H9 (cell line): ENCODE data around the gene SLC14A1. TPM values are rescaled to one million over a fixed set of nuclear protein-coding genes. Genes with fewer than 3 reads are reported as not detected.

Experiments used
- DNase-seq: peaks from one replicate; pipeline ENCODE4 v3.0.0-alpha.2; 2017
- H2AFZ ChIP-seq: one replicate; pipeline ENCODE4 v1.6.1; 2013; ENCODE audit warnings: mild to moderate bottlenecking, low read length, control low read depth, moderate library complexity
- H2AK5ac ChIP-seq: 2 replicates; pipeline ENCODE4 v1.6.1; 2013; ENCODE audit warnings: low read length, control low read depth, mixed read lengths; ENCODE audit not compliant: insufficient read length
- H2BK120ac ChIP-seq: one replicate; pipeline ENCODE4 v1.6.1; 2013; ENCODE audit warnings: low read depth, mild to moderate bottlenecking, low read length, control low read depth, inconsistent platforms; ENCODE audit not compliant: poor library complexity, severe bottlenecking
- H2BK12ac ChIP-seq: 2 replicates; pipeline ENCODE4 v1.6.1; 2013; ENCODE audit warnings: low read length, control low read depth, mixed read lengths, low read depth; ENCODE audit not compliant: insufficient read length
- H2BK15ac ChIP-seq: 2 replicates; pipeline ENCODE4 v1.6.1; 2013; ENCODE audit warnings: low read depth, low read length, control low read depth
- H2BK20ac ChIP-seq: one replicate; pipeline ENCODE4 v1.6.1; 2013; ENCODE audit warnings: low read depth, mild to moderate bottlenecking, low read length, control low read depth, inconsistent platforms; ENCODE audit not compliant: poor library complexity, severe bottlenecking
- H2BK5ac ChIP-seq: 2 replicates; pipeline ENCODE4 v1.6.1; 2013; ENCODE audit warnings: low read length, control low read depth, mixed read lengths; ENCODE audit not compliant: insufficient read length
- H3K14ac ChIP-seq: 2 replicates; pipeline ENCODE4 v1.6.1; 2013; ENCODE audit warnings: low read length, control low read depth; ENCODE audit not compliant: insufficient read depth
- H3K18ac ChIP-seq: 2 replicates; pipeline ENCODE4 v1.6.1; 2013; ENCODE audit warnings: low read depth, mild to moderate bottlenecking, mixed read lengths, low read length, control low read depth; ENCODE audit not compliant: insufficient read length
- H3K23ac ChIP-seq: 2 replicates; pipeline ENCODE4 v1.6.1; 2013; ENCODE audit warnings: low read length, control low read depth, mixed read lengths, low read depth; ENCODE audit not compliant: insufficient read length
- H3K23me2 ChIP-seq: 2 replicates; pipeline ENCODE4 v1.6.1; 2013; ENCODE audit warnings: low read depth, mild to moderate bottlenecking, mixed read lengths, low read length, control low read depth; ENCODE audit not compliant: insufficient read length, poor library complexity, severe bottlenecking
- H3K27ac ChIP-seq: 2 replicates; pipeline ENCODE4 v1.5.1; 2013; ENCODE audit warnings: low read length, control low read depth, mixed read lengths, low read depth; ENCODE audit not compliant: insufficient read length
- H3K27me3 ChIP-seq: 2 replicates; pipeline ENCODE4 v1.6.1; 2013; ENCODE audit warnings: low read length, control low read depth, inconsistent platforms; ENCODE audit not compliant: insufficient read depth
- H3K4ac ChIP-seq: 2 replicates; pipeline ENCODE4 v1.6.1; 2013; ENCODE audit warnings: low read depth, mild to moderate bottlenecking, control low read depth, inconsistent platforms, low read length, moderate library complexity
- H3K4me1 ChIP-seq: 2 replicates; pipeline ENCODE4 v1.6.1; 2013; ENCODE audit warnings: low read length, control low read depth, inconsistent platforms; ENCODE audit not compliant: insufficient read depth
- H3K4me2 ChIP-seq: 2 replicates; pipeline ENCODE4 v1.6.1; 2013; ENCODE audit warnings: low read length, control low read depth, mixed read lengths; ENCODE audit not compliant: insufficient read length, insufficient read depth
- H3K56ac ChIP-seq: 2 replicates; pipeline ENCODE4 v1.6.1; 2013; ENCODE audit warnings: low read depth, mild to moderate bottlenecking, mixed read lengths, low read length, control low read depth; ENCODE audit not compliant: insufficient read length
- H3K79me1 ChIP-seq: 2 replicates; pipeline ENCODE4 v1.6.1; 2013; ENCODE audit warnings: low read depth, mild to moderate bottlenecking, moderate library complexity, low read length, control low read depth, inconsistent platforms; ENCODE audit not compliant: insufficient read depth, poor library complexity, severe bottlenecking
- H3K79me2 ChIP-seq: 2 replicates; pipeline ENCODE4 v1.6.1; 2013; ENCODE audit warnings: low read length, control low read depth, inconsistent platforms; ENCODE audit not compliant: insufficient read depth
- H3K9ac ChIP-seq: 2 replicates; pipeline ENCODE4 v1.6.1; 2013; ENCODE audit warnings: low read length, control low read depth, mixed read lengths; ENCODE audit not compliant: insufficient read length; ENCODE audit errors: extremely low read depth
- H3K9me3 ChIP-seq: one replicate; pipeline ENCODE4 v1.6.1; 2013; ENCODE audit warnings: low read depth, low read length, inconsistent platforms; ENCODE audit not compliant: control insufficient read depth
- H3T11ph ChIP-seq: one replicate; pipeline ENCODE4 v1.6.1; 2013; ENCODE audit warnings: mild to moderate bottlenecking, low read length, control low read depth, inconsistent platforms
- H4K20me1 ChIP-seq: one replicate; pipeline ENCODE4 v1.6.1; 2013; ENCODE audit not compliant: control insufficient read depth, insufficient read length, insufficient read depth
- H4K5ac ChIP-seq: 2 replicates; pipeline ENCODE4 v1.6.1; 2013; ENCODE audit warnings: low read depth, mild to moderate bottlenecking, mixed read lengths, low read length, control low read depth; ENCODE audit not compliant: insufficient read length
- H4K8ac ChIP-seq: replicated peaks from 2 replicates; pipeline ENCODE4 v1.6.1; 2013; ENCODE audit warnings: low read length, control low read depth, mixed read lengths, low read depth; ENCODE audit not compliant: insufficient read length
- H4K91ac ChIP-seq: 2 replicates; pipeline ENCODE4 v1.6.1; 2013; ENCODE audit warnings: low read depth, mild to moderate bottlenecking, moderate library complexity, mixed read lengths, low read length, control low read depth; ENCODE audit not compliant: insufficient read length
- H3K27ac Mint-ChIP-seq, 3 experiments: 2 replicates in 2 of 3; 3 replicates in 1 of 3; pipeline ENCODE4 v1.8.0; 2020 to 2021; ENCODE audit warnings: mixed read lengths in 3 of 3, mild to moderate bottlenecking in 1 of 3, moderate library complexity in 1 of 3
- H3K27me3 Mint-ChIP-seq: 2 replicates; pipeline ENCODE4 v1.8.0; 2021; ENCODE audit warnings: low read depth, mild to moderate bottlenecking, moderate library complexity, mixed read lengths
- H3K36me3 Mint-ChIP-seq, 3 experiments: 2 replicates in 2 of 3; 3 replicates in 1 of 3; pipeline ENCODE4 v1.8.0; 2020 to 2021; ENCODE audit warnings: low read depth in 3 of 3, mixed read lengths in 3 of 3; ENCODE audit not compliant: insufficient read depth in 1 of 3
- H3K4me1 Mint-ChIP-seq, 2 experiments: 2 replicates each; pipeline ENCODE4 v1.8.0; 2020; ENCODE audit warnings: mixed read lengths in 2 of 2
- H3K4me3 Mint-ChIP-seq, 2 experiments: 2 replicates in 1 of 2; 3 replicates in 1 of 2; pipeline ENCODE4 v1.8.0; 2020 to 2021; ENCODE audit warnings: mild to moderate bottlenecking in 2 of 2, mixed read lengths in 2 of 2, moderate library complexity in 1 of 2
- H3K9me3 Mint-ChIP-seq, 2 experiments: 2 replicates in 1 of 2; 3 replicates in 1 of 2; pipeline ENCODE4 v1.8.0; 2020; ENCODE audit warnings: mild to moderate bottlenecking in 2 of 2, mixed read lengths in 2 of 2, moderate library complexity in 1 of 2
- WGBS: extraction: QIAGEN DNeasy Blood & Tissue Kit; methylation state at CpG from one replicate; pipeline ENCODE4 v1.1.7; 2013; ENCODE audit warnings: missing lambda C conversion rate, low lambda C conversion rate, mixed read lengths; ENCODE audit not compliant: insufficient read length; ENCODE audit errors: extremely low coverage; 5-methylcytosine and 5-hydroxymethylcytosine counted together
- total RNA-seq: library from RNA; stranded (reverse); gene quantifications from 2 replicates; pipeline ENCODE4 v1.2.1, GENCODE V29; 2021
- TF ChIP-seq, protein P1 (sequence below): fragments of 200-600 bp; sonication (generic); conservative IDR thresholded peaks from 3 replicates; pipeline ENCODE4 v1.8.0; 2021; ENCODE audit warnings: antibody characterized with exemption, mild to moderate bottlenecking

SLC14A1 gene
- total RNA-seq, 1 experiment from 2014 or later = not detected

- TF ChIP-seq, protein P1, sequence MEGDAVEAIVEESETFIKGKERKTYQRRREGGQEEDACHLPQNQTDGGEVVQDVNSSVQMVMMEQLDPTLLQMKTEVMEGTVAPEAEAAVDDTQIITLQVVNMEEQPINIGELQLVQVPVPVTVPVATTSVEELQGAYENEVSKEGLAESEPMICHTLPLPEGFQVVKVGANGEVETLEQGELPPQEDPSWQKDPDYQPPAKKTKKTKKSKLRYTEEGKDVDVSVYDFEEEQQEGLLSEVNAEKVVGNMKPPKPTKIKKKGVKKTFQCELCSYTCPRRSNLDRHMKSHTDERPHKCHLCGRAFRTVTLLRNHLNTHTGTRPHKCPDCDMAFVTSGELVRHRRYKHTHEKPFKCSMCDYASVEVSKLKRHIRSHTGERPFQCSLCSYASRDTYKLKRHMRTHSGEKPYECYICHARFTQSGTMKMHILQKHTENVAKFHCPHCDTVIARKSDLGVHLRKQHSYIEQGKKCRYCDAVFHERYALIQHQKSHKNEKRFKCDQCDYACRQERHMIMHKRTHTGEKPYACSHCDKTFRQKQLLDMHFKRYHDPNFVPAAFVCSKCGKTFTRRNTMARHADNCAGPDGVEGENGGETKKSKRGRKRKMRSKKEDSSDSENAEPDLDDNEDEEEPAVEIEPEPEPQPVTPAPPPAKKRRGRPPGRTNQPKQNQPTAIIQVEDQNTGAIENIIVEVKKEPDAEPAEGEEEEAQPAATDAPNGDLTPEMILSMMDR = no peak
- no peak overlapping the region for H2AFZ ChIP-seq
- H3K27ac ChIP-seq = no peak overlapping the region
- H4K20me1 ChIP-seq = no peaks in the 10 kb centered on the region
- no peak overlapping the region for H2BK15ac ChIP-seq
- H3K4me3 Mint-ChIP-seq = no peak overlapping the region
- H3K27me3 ChIP-seq = no peaks in the 10 kb centered on the region
- no peak overlapping the region for H2BK5ac ChIP-seq
- no peak overlapping the region for H2BK120ac ChIP-seq
- peaks cover 0 to 5% of the 10 kb centered on the region in 2 experiments; a peak in 1 of 4 replicates for H3K4me1 Mint-ChIP-seq
- H3K4me2 ChIP-seq = no peak overlapping the region
- no peak overlapping the region for H2BK12ac ChIP-seq
- H3K79me1 ChIP-seq = no peaks in the 10 kb centered on the region
- H3K23me2 ChIP-seq = no peaks in the 10 kb centered on the region
- no peaks in the 10 kb centered on the region for H3K9me3 ChIP-seq
- H3K79me2 ChIP-seq = no peaks in the 10 kb centered on the region
- no peak overlapping the region; a peak in 1 of 7 replicates for H3K27ac Mint-ChIP-seq
- peaks cover 0 to 4% (median 0%) of the 10 kb centered on the region in 3 experiments; a peak in 1 of 7 replicates for H3K36me3 Mint-ChIP-seq
- H4K8ac ChIP-seq = no peak overlapping the region
- H3K4me1 ChIP-seq = no peaks in the 10 kb centered on the region
- H4K5ac ChIP-seq = no peak overlapping the region
- no peak overlapping the region for H3K23ac ChIP-seq
- no peak overlapping the region for H3K9ac ChIP-seq
- no peak overlapping the region for H3K56ac ChIP-seq
- WGBS = no CpG with 5 or more reads among the region's 2 CpGs
- no peak for DNase-seq
- no peak overlapping the region for H2AK5ac ChIP-seq
- H3K14ac ChIP-seq = no peak overlapping the region
- no peaks in the 10 kb centered on the region; the same call in 1 of the 2 replicates for H3K27me3 Mint-ChIP-seq
- no peak overlapping the region for H3K18ac ChIP-seq
- no peak overlapping the region for H3T11ph ChIP-seq
- H3K4ac ChIP-seq = no peak overlapping the region
- H2BK20ac ChIP-seq = no peak overlapping the region
- no peaks in the 10 kb centered on the region for H3K9me3 Mint-ChIP-seq
- no peak overlapping the region for H4K91ac ChIP-seq
These were observed 24.5 kb downstream of the SLC14A1 start for GRCh38 chr18:45748501-45748900.
